Central memory CD8-positive, alpha-beta T cell (primary cell): Measurements from ENCODE around the gene OVCH2.
"Not testable (repeated sequence)": the region's sequence is repeated elsewhere in the genome, so short reads cannot be mapped to it uniquely, and the experiment has no call there.

Experiments
- ATAC-seq: fragments of 150-1000 bp; cut with Tn5 transposase; replicated peaks from 2 replicates; pipeline ENCODE4 v1.10.0; 2022; ENCODE audit warnings: mild to moderate bottlenecking, moderate FRiP score, moderate number of reproducible peaks; ENCODE audit not compliant: poor library complexity, severe bottlenecking; ENCODE audit errors: extremely low read depth
- DNase-seq, 2 donors: peaks; one replicate each; pipeline ENCODE4 v3.0.0; 2021; ENCODE audit warnings: low spot score in 2 of 2
- H3K27ac Mint-ChIP-seq: one replicate; pipeline ENCODE4 v1.8.0; 2022; ENCODE audit warnings: low read depth, mild to moderate bottlenecking, moderate library complexity, mixed read lengths
- H3K27me3 Mint-ChIP-seq: one replicate; pipeline ENCODE4 v1.8.0; 2022; ENCODE audit warnings: mixed read lengths
- H3K36me3 Mint-ChIP-seq: one replicate; pipeline ENCODE4 v1.8.0; 2022; ENCODE audit warnings: mild to moderate bottlenecking, moderate library complexity, mixed read lengths; ENCODE audit not compliant: insufficient read depth
- H3K4me1 Mint-ChIP-seq: one replicate; pipeline ENCODE4 v1.8.0; 2022; ENCODE audit warnings: mixed read lengths
- H3K4me3 Mint-ChIP-seq: one replicate; pipeline ENCODE4 v1.8.0; 2022; ENCODE audit warnings: mild to moderate bottlenecking, moderate library complexity, mixed read lengths
- H3K9me3 Mint-ChIP-seq: one replicate; pipeline ENCODE4 v1.8.0; 2022; ENCODE audit warnings: mixed read lengths

OVCH2 gene

GRCh38 chr11:7706377-7706776 is at the start of gene OVCH2:
TSS of gene OVCH2 (minus strand) at chr11:7706477. CDS start at chr11:7706394, 83 bp downstream.
- no peaks in the 10 kb centered on the region for H3K9me3 Mint-ChIP-seq
- H3K4me3 Mint-ChIP-seq, result no peak within 1 kb of the TSS
- H3K36me3 Mint-ChIP-seq, result no peaks in the 10 kb centered on the region
- DNase-seq (no peak), ATAC-seq (no peak)
- H3K27me3 Mint-ChIP-seq, result peaks cover 49% of the 10 kb centered on the region
- H3K4me1 Mint-ChIP-seq, result no peaks in the 10 kb centered on the region
- H3K27ac Mint-ChIP-seq, result no peak within 1 kb of the TSS

DNA sequence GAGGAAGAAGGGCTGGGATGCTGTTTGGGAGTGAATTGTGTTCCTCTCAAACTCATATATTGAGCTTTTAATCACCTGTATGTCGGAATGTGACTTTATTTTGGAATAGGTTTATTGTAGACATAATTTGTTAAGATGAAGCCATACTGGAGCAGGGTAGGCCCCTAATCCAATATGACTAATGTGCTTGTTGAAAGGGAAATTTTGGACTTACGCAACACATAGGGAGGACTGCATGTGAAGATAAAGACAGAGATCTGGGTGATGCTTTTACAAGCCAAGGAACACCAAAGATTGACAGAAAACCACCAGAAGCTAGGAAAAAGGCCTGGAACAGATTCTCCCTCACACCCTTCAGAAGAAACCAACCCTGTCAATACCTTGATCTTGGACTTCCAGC is 43.2 kb upstream of the OVCH2 start:
- no peak for DNase-seq
- H3K4me3 Mint-ChIP-seq, result no peak overlapping the region
- no peaks in the 10 kb centered on the region for H3K4me1 Mint-ChIP-seq
- H3K27ac Mint-ChIP-seq, result no peak overlapping the region
- no peaks in the 10 kb centered on the region for H3K36me3 Mint-ChIP-seq
- ATAC-seq, result no peak
- no peaks in the 10 kb centered on the region for H3K9me3 Mint-ChIP-seq
- H3K27me3 Mint-ChIP-seq, result peaks cover 27% of the 10 kb centered on the region

- DNase-seq, ATAC-seq, H3K27ac Mint-ChIP-seq, H3K4me3 Mint-ChIP-seq, H3K36me3 Mint-ChIP-seq, H3K9me3 Mint-ChIP-seq, H3K4me1 Mint-ChIP-seq: not testable (repeated sequence)
- peaks cover 36% of the 10 kb centered on the region for H3K27me3 Mint-ChIP-seq
Observed at GRCh38 chr11:7734767-7735166, 28.5 kb upstream of the OVCH2 start.

DNA sequence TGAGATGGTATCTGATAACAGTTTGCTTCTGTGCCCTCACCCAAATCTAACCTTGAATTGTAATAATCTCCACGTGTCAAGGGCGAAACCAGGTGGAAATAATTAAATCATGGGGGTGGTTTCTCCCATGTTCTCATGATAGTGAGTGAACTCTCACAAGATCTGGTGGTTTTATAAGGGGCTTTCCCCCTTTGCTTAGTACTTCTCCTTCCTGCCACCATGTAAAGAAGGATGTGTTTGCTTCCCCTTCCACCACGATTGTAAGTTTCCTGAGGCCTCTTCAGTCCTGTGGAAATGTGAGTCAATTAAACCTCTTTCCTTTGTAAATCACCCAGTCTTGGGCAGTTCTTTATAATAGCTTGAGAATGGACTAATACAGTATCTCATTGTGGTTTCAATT is 8.5 kb upstream of the OVCH2 start:
- no peak for ATAC-seq
- H3K27ac Mint-ChIP-seq, result no peak overlapping the region
- no peaks in the 10 kb centered on the region for H3K36me3 Mint-ChIP-seq
- H3K9me3 Mint-ChIP-seq, result peaks cover 5% of the 10 kb centered on the region
- DNase-seq, result no peak
- H3K27me3 Mint-ChIP-seq, result peaks cover 42% of the 10 kb centered on the region
- H3K4me3 Mint-ChIP-seq, result no peak overlapping the region
- H3K4me1 Mint-ChIP-seq, result no peaks in the 10 kb centered on the region

GRCh38 chr11:7703740-7704139 is 2.5 kb downstream of the OVCH2 start:
- Mint-ChIP-seq H3K27ac (no peak overlapping the region), H3K4me1 (no peaks in the 10 kb centered on the region), H3K36me3 (no peaks in the 10 kb centered on the region), H3K9me3 (no peaks in the 10 kb centered on the region), H3K4me3 (no peak overlapping the region), H3K27me3 (peaks cover 47% of the 10 kb centered on the region)
- ATAC-seq, result no peak
- no peak for DNase-seq

GRCh38 chr11:7696424-7696823 is 9.9 kb downstream of the OVCH2 start:
- no peak overlapping the region for H3K4me3 Mint-ChIP-seq
- H3K27me3 Mint-ChIP-seq, result peaks cover 55% of the 10 kb centered on the region
- H3K27ac Mint-ChIP-seq, result no peak overlapping the region
- no peaks in the 10 kb centered on the region for H3K4me1 Mint-ChIP-seq
- H3K36me3 Mint-ChIP-seq, result no peaks in the 10 kb centered on the region
- ATAC-seq (no peak), DNase-seq (no peak)
- H3K9me3 Mint-ChIP-seq, result no peaks in the 10 kb centered on the region

- H3K27me3 Mint-ChIP-seq, result peaks cover 57% of the 10 kb centered on the region
- no peak for DNase-seq
- no peak overlapping the region for H3K27ac Mint-ChIP-seq
- no peaks in the 10 kb centered on the region for H3K9me3 Mint-ChIP-seq
- no peaks in the 10 kb centered on the region for H3K36me3 Mint-ChIP-seq
- no peak overlapping the region for H3K4me3 Mint-ChIP-seq
- H3K4me1 Mint-ChIP-seq, result no peaks in the 10 kb centered on the region
- ATAC-seq, result no peak
Observed at GRCh38 chr11:7694235-7694634, 12.0 kb downstream of the OVCH2 start.

DNA sequence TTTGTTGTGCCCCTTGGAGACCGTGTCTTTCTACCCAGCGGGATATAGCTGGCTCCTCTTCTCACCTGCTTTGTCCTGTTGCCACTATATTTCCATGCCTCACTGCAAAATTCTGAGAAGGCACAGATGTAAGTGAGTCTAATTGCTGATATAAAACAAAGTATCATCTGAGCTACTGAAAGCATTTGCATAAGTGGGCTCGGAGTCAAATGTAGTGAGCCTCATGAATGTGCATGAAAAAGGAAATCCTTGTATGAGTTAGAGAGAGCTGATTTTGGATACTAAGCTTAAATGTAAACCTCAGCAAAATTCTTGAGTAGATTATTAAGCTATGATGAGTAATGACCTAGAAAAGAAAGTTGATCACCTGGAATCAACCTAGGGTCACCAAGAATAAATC is 13.9 kb downstream of the OVCH2 start:
- H3K27me3 Mint-ChIP-seq, result peaks cover 59% of the 10 kb centered on the region
- DNase-seq, result no peak
- no peaks in the 10 kb centered on the region for H3K9me3 Mint-ChIP-seq

GRCh38 chr11:7691759-7692350 is 14.4 kb downstream of the OVCH2 start:
- Mint-ChIP-seq H3K27me3 (peaks cover 59% of the 10 kb centered on the region), H3K4me1 (no peaks in the 10 kb centered on the region), H3K9me3 (no peaks in the 10 kb centered on the region), H3K4me3 (no peak overlapping the region), H3K36me3 (no peaks in the 10 kb centered on the region), H3K27ac (no peak overlapping the region)
- ATAC-seq (no peak), DNase-seq (no peak)

More for the DNA sequence above, 13.9 kb downstream of the OVCH2 start:
- H3K4me3 Mint-ChIP-seq, result no peak overlapping the region
- H3K36me3 Mint-ChIP-seq, result no peaks in the 10 kb centered on the region
- H3K4me1 Mint-ChIP-seq, result no peaks in the 10 kb centered on the region
- no peak overlapping the region for H3K27ac Mint-ChIP-seq
- ATAC-seq, result no peak

DNA sequence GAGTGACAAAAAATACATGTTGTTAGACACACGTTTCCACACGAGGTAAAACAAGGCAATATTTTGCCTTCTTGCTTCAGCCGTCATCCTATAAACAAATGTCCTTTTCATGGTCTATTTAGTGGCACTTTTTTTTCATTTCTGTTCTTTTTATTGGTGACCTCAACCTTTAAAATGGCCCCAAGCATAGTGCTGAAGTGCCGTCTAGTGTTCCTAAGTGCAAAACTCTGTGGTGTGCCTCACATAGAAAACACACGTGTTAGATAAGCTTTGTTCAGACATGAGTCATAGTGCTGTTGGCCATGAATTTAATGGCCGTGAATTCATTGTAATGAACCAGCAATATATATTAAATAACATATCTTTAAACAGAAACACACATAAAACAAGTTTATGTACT is 15.6 kb downstream of the OVCH2 start:
- no peak for DNase-seq
- no peak overlapping the region for H3K4me3 Mint-ChIP-seq
- no peak for ATAC-seq
- H3K4me1 Mint-ChIP-seq, result no peaks in the 10 kb centered on the region
- no peaks in the 10 kb centered on the region for H3K9me3 Mint-ChIP-seq
- no peaks in the 10 kb centered on the region for H3K36me3 Mint-ChIP-seq
- H3K27ac Mint-ChIP-seq, result no peak overlapping the region
- H3K27me3 Mint-ChIP-seq, result peaks cover 59% of the 10 kb centered on the region

DNA sequence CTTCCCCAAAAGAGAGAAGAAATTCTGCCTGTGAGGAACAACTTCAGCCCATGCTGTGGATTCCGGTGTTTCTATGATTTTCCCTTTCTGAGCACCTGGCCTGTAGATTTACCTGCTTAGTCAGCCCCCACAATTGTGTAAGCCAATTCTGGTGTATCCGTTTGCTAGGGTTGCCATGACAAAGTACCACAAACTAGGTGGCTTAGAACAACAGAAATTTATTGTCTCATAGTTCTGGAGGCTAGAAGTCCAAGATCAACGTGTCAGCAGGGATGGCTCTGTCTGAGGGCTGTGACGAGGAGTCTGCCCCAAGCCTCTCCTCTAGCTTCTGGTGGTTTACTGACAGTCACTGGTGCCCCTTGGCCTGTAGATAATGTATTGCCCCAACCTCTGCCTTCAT is 17.0 kb downstream of the OVCH2 start:
- no peak for ATAC-seq
- no peak overlapping the region for H3K4me3 Mint-ChIP-seq

GRCh38 chr11:7688238-7688826 is 17.9 kb downstream of the OVCH2 start:
- H3K9me3 Mint-ChIP-seq, result no peaks in the 10 kb centered on the region
- peaks cover 48% of the 10 kb centered on the region for H3K27me3 Mint-ChIP-seq
- H3K36me3 Mint-ChIP-seq, result no peaks in the 10 kb centered on the region
- no peak for DNase-seq
- H3K4me3 Mint-ChIP-seq, result no peak overlapping the region
- no peaks in the 10 kb centered on the region for H3K4me1 Mint-ChIP-seq
- H3K27ac Mint-ChIP-seq, result no peak overlapping the region
- no peak for ATAC-seq

More for the DNA sequence above, 17.0 kb downstream of the OVCH2 start:
- H3K27ac Mint-ChIP-seq, result no peak overlapping the region
- H3K27me3 Mint-ChIP-seq, result peaks cover 57% of the 10 kb centered on the region
- no peaks in the 10 kb centered on the region for H3K36me3 Mint-ChIP-seq
- DNase-seq, result no peak
- H3K4me1 Mint-ChIP-seq, result no peaks in the 10 kb centered on the region
- no peaks in the 10 kb centered on the region for H3K9me3 Mint-ChIP-seq

- Mint-ChIP-seq H3K27ac (no peak overlapping the region), H3K9me3 (no peaks in the 10 kb centered on the region), H3K4me1 (no peaks in the 10 kb centered on the region), H3K27me3 (peaks cover 38% of the 10 kb centered on the region), H3K36me3 (no peaks in the 10 kb centered on the region), H3K4me3 (no peak overlapping the region)
- ATAC-seq (no peak), DNase-seq (no peak)
Observed at GRCh38 chr11:7687386-7687785, 18.9 kb downstream of the OVCH2 start.
